OCI-LY3 (cell line): ENCODE data around the gene CRAT.

Experiments
- EZH2phosphoT487 ChIP-seq: fragments of 200-600 bp; shearing (Covaris generic); IDR thresholded peaks from 2 replicates; pipeline ENCODE4 v1.6.1; 2018; ENCODE audit warnings: antibody characterized with exemption, mixed run types, low read depth
- TF ChIP-seq, protein P1 (sequence below): fragments of 200-600, 300-600 bp; sonication (generic); IDR thresholded peaks from 2 replicates; pipeline ENCODE4 v1.5.1; 2014; ENCODE audit warnings: antibody characterized with exemption, low read length, low read depth

- TF ChIP-seq, protein P1, sequence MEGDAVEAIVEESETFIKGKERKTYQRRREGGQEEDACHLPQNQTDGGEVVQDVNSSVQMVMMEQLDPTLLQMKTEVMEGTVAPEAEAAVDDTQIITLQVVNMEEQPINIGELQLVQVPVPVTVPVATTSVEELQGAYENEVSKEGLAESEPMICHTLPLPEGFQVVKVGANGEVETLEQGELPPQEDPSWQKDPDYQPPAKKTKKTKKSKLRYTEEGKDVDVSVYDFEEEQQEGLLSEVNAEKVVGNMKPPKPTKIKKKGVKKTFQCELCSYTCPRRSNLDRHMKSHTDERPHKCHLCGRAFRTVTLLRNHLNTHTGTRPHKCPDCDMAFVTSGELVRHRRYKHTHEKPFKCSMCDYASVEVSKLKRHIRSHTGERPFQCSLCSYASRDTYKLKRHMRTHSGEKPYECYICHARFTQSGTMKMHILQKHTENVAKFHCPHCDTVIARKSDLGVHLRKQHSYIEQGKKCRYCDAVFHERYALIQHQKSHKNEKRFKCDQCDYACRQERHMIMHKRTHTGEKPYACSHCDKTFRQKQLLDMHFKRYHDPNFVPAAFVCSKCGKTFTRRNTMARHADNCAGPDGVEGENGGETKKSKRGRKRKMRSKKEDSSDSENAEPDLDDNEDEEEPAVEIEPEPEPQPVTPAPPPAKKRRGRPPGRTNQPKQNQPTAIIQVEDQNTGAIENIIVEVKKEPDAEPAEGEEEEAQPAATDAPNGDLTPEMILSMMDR = no peak
- no peak for TF ChIP-seq EZH2phosphoT487
These were observed 8.5 kb downstream of the CRAT start for GRCh38 chr9:129102095-129102525.
